ENCODE data around the gene GLCCI1.

The GLCCI1 gene

GRCh38 chr7:7968544-7969305, at the start of gene GLCCI1:
Gene GLCCI1 (plus strand): TSS chr7:7968796. CDS start chr7:7969351, 555 bp downstream.
- peak; percentile 99 for DNase-seq

- DNase-seq = no peak
Measured at GRCh38 chr7:7919449-7919945, 49.1 kb upstream of the GLCCI1 start.

GRCh38 chr7:7920056-7920455, 48.5 kb upstream of the GLCCI1 start:
- no peak for DNase-seq

- DNase-seq = no peak
Measured at GRCh38 chr7:7920481-7920880, 48.1 kb upstream of the GLCCI1 start.

GRCh38 chr7:7921830-7922229, 46.8 kb upstream of the GLCCI1 start:
- DNase-seq = no peak

GRCh38 chr7:7922684-7923385, 45.8 kb upstream of the GLCCI1 start:
- no peak for DNase-seq

- DNase-seq = no peak
Measured at GRCh38 chr7:7923818-7924217, 44.8 kb upstream of the GLCCI1 start.

- DNase-seq = no peak
Measured at GRCh38 chr7:7924303-7924702, 44.3 kb upstream of the GLCCI1 start.

GRCh38 chr7:7931626-7932025, 37.0 kb upstream of the GLCCI1 start:
- DNase-seq = no peak

- DNase-seq = no peak
Measured at GRCh38 chr7:7932553-7932952, 36.0 kb upstream of the GLCCI1 start.

GRCh38 chr7:7933915-7934526, 34.6 kb upstream of the GLCCI1 start:
- DNase-seq = no peak

- no peak for DNase-seq
Measured at GRCh38 chr7:7934945-7935344, 33.7 kb upstream of the GLCCI1 start.

GRCh38 chr7:7938471-7938870, 30.1 kb upstream of the GLCCI1 start:
- DNase-seq = no peak

GRCh38 chr7:7943951-7944350, 24.6 kb upstream of the GLCCI1 start:
- no peak for DNase-seq

GRCh38 chr7:7944619-7945282, 23.8 kb upstream of the GLCCI1 start:
- DNase-seq = peak; percentile 49

GRCh38 chr7:7946486-7946885, 22.1 kb upstream of the GLCCI1 start:
- no peak for DNase-seq

GRCh38 chr7:7948232-7948631, 20.4 kb upstream of the GLCCI1 start:
- no peak for DNase-seq

- DNase-seq = no peak
Measured at GRCh38 chr7:7953806-7954205, 14.8 kb upstream of the GLCCI1 start.

GRCh38 chr7:7956531-7957128, 12.0 kb upstream of the GLCCI1 start:
- DNase-seq = no peak

- DNase-seq = no peak
Measured at GRCh38 chr7:7957513-7957912, 11.1 kb upstream of the GLCCI1 start.

GRCh38 chr7:7959979-7960670, 8.5 kb upstream of the GLCCI1 start:
- DNase-seq = no peak

- no peak for DNase-seq
Measured at GRCh38 chr7:7962851-7963250, 5.7 kb upstream of the GLCCI1 start.
